HL-60/S4 treated with phorbol 12-myristate 13-acetate at 8.2 ng/mL for 4 days and 3 days (cell line): ENCODE results near the gene TMEM205.
"Not testable (repeated sequence)": the region's sequence is repeated elsewhere in the genome, so short reads cannot be mapped to it uniquely, and the experiment has no call there.

Experiments used
- in situ Hi-C: fragments of 300-500 bp; cut with MboI; formaldehyde crosslinking; loops from 2 replicates; pipeline ENCODE4 v1.15.0; 2022; ENCODE audit warnings: low sequenced_read_pairs

The TMEM205 gene

GRCh38 chr19:11373166-11373884, 27.3 kb upstream of the TMEM205 start:
- in situ Hi-C loops: no loop called here

DNA sequence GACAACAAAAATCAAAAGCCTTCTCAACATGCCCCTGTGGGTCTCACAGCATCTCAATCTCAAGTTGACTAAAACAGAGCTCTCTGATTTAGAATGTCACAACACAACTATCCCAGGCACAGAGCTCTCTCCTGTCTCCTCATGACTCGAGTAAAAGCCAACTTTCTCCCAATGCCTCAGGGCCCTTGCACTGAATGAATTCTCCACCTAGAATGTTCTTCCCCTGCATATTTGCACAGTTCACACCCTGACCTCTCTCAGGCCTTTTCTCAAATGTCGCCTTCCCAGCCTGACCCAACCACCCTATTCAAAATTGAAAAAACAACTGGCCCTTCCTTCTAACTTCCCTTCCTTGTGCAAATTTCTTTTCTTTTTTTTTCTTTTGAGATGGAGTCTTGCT, 24.7 kb upstream of the TMEM205 start:
- in situ Hi-C loops: no loop called here

DNA sequence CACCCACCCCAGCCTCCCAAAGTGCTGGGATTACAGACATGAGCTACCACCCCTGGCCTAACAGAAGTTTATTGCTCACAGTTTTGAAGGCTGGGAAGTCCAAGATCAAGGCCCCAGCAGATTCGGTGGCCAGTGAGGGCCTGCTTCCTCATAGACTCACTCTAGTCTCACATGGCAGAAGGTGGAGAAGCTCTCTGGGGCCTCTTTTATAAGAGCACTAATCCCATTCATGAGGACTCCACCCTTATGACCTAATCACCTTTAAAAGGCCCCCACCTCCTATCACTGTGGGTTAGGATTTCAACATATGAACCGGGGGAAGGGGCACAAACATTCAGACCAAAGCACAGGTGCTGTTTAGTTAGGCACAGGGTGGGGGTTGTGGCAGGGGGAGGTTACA, 21.5 kb upstream of the TMEM205 start:
- in situ Hi-C loops: no loop called here

GRCh38 chr19:11365557-11366117, 19.6 kb upstream of the TMEM205 start:
- in situ Hi-C loops: no loop called here

- in situ Hi-C loops: no loop called here
These were observed 18.9 kb upstream of the TMEM205 start for GRCh38 chr19:11364935-11365334.

GRCh38 chr19:11364296-11364904, 18.3 kb upstream of the TMEM205 start:
- in situ Hi-C loops: no loop called here

DNA sequence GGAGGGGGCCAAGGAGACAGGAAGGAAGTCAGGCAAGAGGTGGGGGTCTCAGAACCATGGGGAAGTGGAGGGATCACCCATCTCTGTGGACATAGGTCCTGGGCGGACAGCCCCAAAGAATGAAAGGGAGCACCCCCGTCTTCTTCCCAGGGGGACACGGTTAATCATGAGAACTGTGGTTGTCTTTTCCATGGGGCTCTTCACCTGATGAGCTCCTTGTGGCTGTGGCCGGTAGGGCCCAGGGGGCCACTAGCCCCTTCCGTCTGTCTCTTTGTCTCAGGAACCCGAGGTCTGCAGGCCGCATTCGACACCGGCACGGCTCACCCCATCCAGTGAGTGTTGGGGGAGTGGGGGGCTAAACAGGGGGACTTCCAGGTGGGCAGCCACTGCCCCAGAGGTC, 17.8 kb upstream of the TMEM205 start:
- in situ Hi-C loops: no loop called here

- in situ Hi-C loops: no loop called here
These were observed 16.0 kb upstream of the TMEM205 start for GRCh38 chr19:11361771-11362731.

DNA sequence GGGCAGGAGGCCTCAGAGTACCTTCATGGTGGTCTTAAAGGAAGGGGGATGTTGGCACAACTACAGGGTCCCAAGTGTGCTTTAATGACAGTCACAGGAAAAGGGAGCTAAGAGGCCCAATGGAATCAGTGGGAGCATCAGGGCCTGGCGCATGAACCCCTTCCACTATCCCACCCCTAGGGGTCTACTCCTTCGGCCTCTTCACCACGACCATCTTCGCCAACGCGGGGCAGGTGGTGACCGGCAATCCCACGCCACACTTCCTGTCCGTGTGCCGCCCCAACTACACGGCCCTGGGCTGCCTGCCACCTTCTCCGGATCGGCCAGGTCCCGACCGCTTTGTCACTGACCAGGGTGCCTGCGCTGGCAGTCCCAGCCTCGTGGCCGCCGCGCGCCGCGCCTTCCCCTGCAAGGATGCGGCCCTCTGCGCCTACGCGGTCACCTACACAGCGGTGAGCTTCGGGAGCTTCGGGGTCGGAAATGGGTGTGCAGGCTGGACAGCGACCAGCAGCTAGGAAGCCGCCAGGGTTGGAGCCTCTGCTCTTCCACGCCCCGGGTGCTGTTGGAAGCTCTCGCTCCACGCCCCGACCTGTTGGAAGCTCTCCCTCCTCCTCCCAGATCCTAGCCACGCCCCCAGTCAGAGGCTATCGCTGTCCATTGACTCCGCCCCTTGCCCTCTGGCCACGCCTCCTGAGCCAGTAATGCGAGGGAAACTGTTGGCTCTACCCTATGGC, 15.1 kb upstream of the TMEM205 start:
- in situ Hi-C loops: no loop called here

- in situ Hi-C loops: no loop called here
These were observed 13.4 kb upstream of the TMEM205 start for GRCh38 chr19:11359421-11359820.

- in situ Hi-C loops: no loop called here
These were observed 10.8 kb upstream of the TMEM205 start for GRCh38 chr19:11356676-11357550.

- in situ Hi-C loops: no loop called here
These were observed 10.0 kb upstream of the TMEM205 start for GRCh38 chr19:11356074-11356397.

- in situ Hi-C loops: no loop called here
These were observed 9.3 kb upstream of the TMEM205 start, which contains the start of gene PLPPR2 for GRCh38 chr19:11355160-11356073. TSS of gene PLPPR2 (plus strand) at chr19:11355432. CDS start at chr19:11357674, 2,242 bp downstream.

GRCh38 chr19:11354102-11354501, 8.0 kb upstream of the TMEM205 start:
- in situ Hi-C loops: not testable (repeated sequence)

- in situ Hi-C loops: no loop called here
These were observed 3.1 kb upstream of the TMEM205 start for GRCh38 chr19:11349171-11349570.

- in situ Hi-C loops: no loop called here
These were observed 1.5 kb upstream of the TMEM205 start for GRCh38 chr19:11347546-11348039.

DNA sequence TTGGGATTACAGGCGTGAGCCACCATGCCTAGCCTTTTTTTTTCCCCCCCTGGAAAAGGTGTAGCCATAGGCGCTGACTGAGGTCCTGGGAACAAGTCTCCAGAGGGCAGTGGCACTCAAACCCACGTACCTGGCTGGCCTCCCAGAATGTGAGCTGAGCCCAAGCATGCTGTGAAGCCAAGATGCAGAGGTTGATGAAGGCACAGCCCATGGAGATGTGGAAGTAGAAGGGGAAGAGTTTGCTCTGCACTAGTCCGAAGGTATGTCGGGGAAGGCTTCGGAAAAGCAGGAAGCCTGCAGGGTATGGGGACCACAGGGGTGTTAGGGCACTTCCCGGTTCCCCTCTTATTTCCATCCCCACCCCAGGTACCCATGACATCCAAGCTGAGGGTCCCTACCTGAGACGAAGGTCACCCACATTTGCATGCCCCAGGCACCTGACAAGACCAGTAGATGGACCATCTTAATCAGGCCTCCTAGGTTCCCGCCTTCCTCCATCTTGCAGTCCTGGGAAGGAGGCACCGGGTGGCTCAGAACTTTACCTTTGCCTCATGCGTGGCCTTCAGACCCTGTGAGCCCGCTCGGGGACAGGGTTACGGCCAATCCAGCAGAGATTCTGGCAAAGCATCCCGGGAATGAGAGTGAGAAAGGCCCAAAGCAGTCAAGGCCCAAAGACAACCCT, 805 bp downstream of the TMEM205 start:
- in situ Hi-C loops: no loop called here

DNA sequence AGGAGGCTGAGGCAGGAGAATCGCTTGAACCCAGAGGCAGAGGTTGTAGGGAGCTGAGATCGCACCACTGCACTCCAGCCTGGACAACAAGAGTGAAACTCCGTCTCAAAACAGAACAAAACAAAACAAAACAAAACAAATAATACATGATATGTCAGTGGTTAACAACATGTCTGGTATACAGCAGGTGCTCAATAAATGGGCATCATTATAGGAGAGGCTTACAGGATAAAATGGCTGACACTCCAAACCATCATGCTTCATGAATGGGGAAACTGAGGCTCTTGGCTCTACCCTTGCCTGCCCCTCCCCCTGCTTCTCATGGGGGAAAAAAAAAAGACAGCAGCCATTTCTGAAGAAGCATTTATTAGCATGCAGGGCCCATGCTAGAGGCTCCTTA, 3.6 kb downstream of the TMEM205 start:
- in situ Hi-C loops: no loop called here
